Measurements from ENCODE around the gene PXN.
"Not testable (repeated sequence)": the region's sequence is repeated elsewhere in the genome, so short reads cannot be mapped to it uniquely, and the experiment has no call there.

PXN gene

GRCh38 chr12:120262852-120263747 lies 2.4 kb downstream of the PXN start:
- peak; percentile 68 for DNase-seq (ENCODE audit: low spot score)

- DNase-seq (ENCODE audit: low spot score) = no peak
These were observed 3.3 kb downstream of the PXN start for GRCh38 chr12:120261951-120262851.

- DNase-seq (ENCODE audit: low spot score) = no peak
These were observed 4.9 kb downstream of the PXN start for GRCh38 chr12:120260607-120261006.

GRCh38 chr12:120259418-120260202 lies 5.9 kb downstream of the PXN start:
- peak; percentile 56 for DNase-seq (ENCODE audit: low spot score)

- DNase-seq (ENCODE audit: low spot score) = no peak
These were observed 7.1 kb downstream of the PXN start for GRCh38 chr12:120258323-120258896.

- DNase-seq (ENCODE audit: low spot score) = peak; percentile 89
These were observed 8.3 kb downstream of the PXN start for GRCh38 chr12:120257041-120257821.

- no peak for DNase-seq (ENCODE audit: low spot score)
These were observed 10.7 kb downstream of the PXN start for GRCh38 chr12:120254809-120255208.

GRCh38 chr12:120253313-120253712 lies 12.2 kb downstream of the PXN start:
- DNase-seq (ENCODE audit: low spot score) = not testable (repeated sequence)

- DNase-seq (ENCODE audit: low spot score) = no peak
These were observed 13.2 kb downstream of the PXN start for GRCh38 chr12:120252071-120252906.

- DNase-seq (ENCODE audit: low spot score) = not testable (repeated sequence)
These were observed 14.0 kb downstream of the PXN start for GRCh38 chr12:120251364-120252070.

- DNase-seq (ENCODE audit: low spot score) = no peak
These were observed 15.4 kb downstream of the PXN start for GRCh38 chr12:120249875-120250795.

GRCh38 chr12:120249266-120249874 lies 16.2 kb downstream of the PXN start:
- no peak for DNase-seq (ENCODE audit: low spot score)

GRCh38 chr12:120247621-120248030 lies 17.9 kb downstream of the PXN start:
- DNase-seq (ENCODE audit: low spot score) = no peak

- DNase-seq (ENCODE audit: low spot score) = no peak
These were observed 18.3 kb downstream of the PXN start for GRCh38 chr12:120247183-120247582.

GRCh38 chr12:120246705-120247104 lies 18.8 kb downstream of the PXN start:
- not testable (repeated sequence) for DNase-seq (ENCODE audit: low spot score)

- DNase-seq (ENCODE audit: low spot score) = no peak
These were observed 22.4 kb downstream of the PXN start for GRCh38 chr12:120242971-120243699.

GRCh38 chr12:120242275-120242799 lies 23.2 kb downstream of the PXN start:
- no peak for DNase-seq (ENCODE audit: low spot score)

All from GM03348 (cell line).